Caco-2 (cell line): ENCODE results near the gene BCDIN3D. TPM values are rescaled to one million over a fixed set of nuclear protein-coding genes. Genes with fewer than 3 reads are reported as not detected.

Source experiments
- BruUV-seq: library from RNA; stranded (reverse); fragments of 400-500 nt; replicated peaks from 2 replicates; lab custom pipeline; 2021; lab: Mats Ljungman, UMichigan
- CTCF ChIA-PET: fragments of 300-600 bp; sonication (Branson Sonifier 250); formaldehyde crosslinking; loops from one replicate; lab custom pipeline; 2022; ENCODE audit warnings: antibody characterized with exemption; lab: Charles Lee
- POLR2A ChIA-PET: fragments of 300-600 bp; sonication (Branson Sonifier 250); formaldehyde crosslinking; loops from one replicate; lab custom pipeline; 2022; ENCODE audit warnings: antibody characterized with exemption; lab: Charles Lee
- DNase-seq, 2 experiments: peaks; one replicate each; pipeline versions ENCODE4 v3.0.0 to v3.0.0-alpha.2; 2020 to 2022
- H3K27me3 ChIP-seq: replicated peaks from 2 replicates; pipeline ENCODE4 v1.6.0; 2011; ENCODE audit warnings: low read length; ENCODE audit not compliant: control insufficient read depth, insufficient read depth
- H3K36me3 ChIP-seq: 2 replicates; pipeline ENCODE4 v1.5.1; 2011; ENCODE audit warnings: low read length; ENCODE audit not compliant: control insufficient read depth, insufficient read depth
- H3K4me1 ChIP-seq: fragments of 250-450 bp; sonication (Bioruptor Pico); 2 replicates; pipeline ENCODE4 v1.5.1; 2020; ENCODE audit warnings: mild to moderate bottlenecking
- H3K4me3 ChIP-seq: 2 replicates; pipeline ENCODE4 v1.5.1; 2011; ENCODE audit warnings: low read depth, mild to moderate bottlenecking, control low read depth, low read length
- H3K9me3 ChIP-seq: fragments of 250-450 bp; sonication (Bioruptor Pico); 2 replicates; pipeline ENCODE4 v1.5.1; 2020; ENCODE audit warnings: mild to moderate bottlenecking, moderate library complexity
- H3K27ac Mint-ChIP-seq: one replicate; pipeline ENCODE4 v1.8.0; 2022; ENCODE audit warnings: mixed read lengths; ENCODE audit not compliant: unreplicated experiment
- H3K27me3 Mint-ChIP-seq: one replicate; pipeline ENCODE4 v1.8.0; 2022; ENCODE audit warnings: mixed read lengths; ENCODE audit not compliant: insufficient read depth, unreplicated experiment
- H3K36me3 Mint-ChIP-seq: one replicate; pipeline ENCODE4 v1.8.0; 2022; ENCODE audit warnings: mild to moderate bottlenecking, mixed read lengths; ENCODE audit not compliant: insufficient read depth, unreplicated experiment
- H3K4me1 Mint-ChIP-seq: one replicate; pipeline ENCODE4 v1.8.0; 2022; ENCODE audit warnings: low read depth, mixed read lengths; ENCODE audit not compliant: unreplicated experiment
- H3K4me3 Mint-ChIP-seq: one replicate; pipeline ENCODE4 v1.8.0; 2022; ENCODE audit warnings: mild to moderate bottlenecking, moderate library complexity, mixed read lengths; ENCODE audit not compliant: unreplicated experiment
- H3K9me3 Mint-ChIP-seq: one replicate; pipeline ENCODE4 v1.8.0; 2022; ENCODE audit warnings: mixed read lengths; ENCODE audit not compliant: unreplicated experiment
- CTCF ChIP-seq, 2 experiments: fragments of 200-600 bp in 1 of 2; IDR thresholded peaks; 1 replicate in 1 of 2; 2 replicates in 1 of 2; pipeline versions ENCODE4 v1.5.1 to v1.8.0; 2011 to 2022; ENCODE audit warnings: antibody characterized with exemption in 1 of 2, control low read depth in 1 of 2, inconsistent platforms in 1 of 2, low read depth in 1 of 2, low read length in 1 of 2, mild to moderate bottlenecking in 1 of 2, moderate library complexity in 1 of 2; ENCODE audit not compliant: insufficient read depth in 1 of 2, severe bottlenecking in 1 of 2, unreplicated experiment in 1 of 2
- intact Hi-C: fragments of 100-400 bp; cut with micrococcal nuclease; formaldehyde crosslinking; loops from one replicate; pipeline ENCODE4 v1.10.0; 2022; ENCODE audit not compliant: unreplicated experiment
- total RNA-seq: library from RNA; stranded (reverse); gene quantifications from 2 replicates; pipeline ENCODE4 v1.2.3, GENCODE V29; 2022

BCDIN3D gene
- total RNA-seq, 1 experiment from 2014 or later: 6.6 TPM

DNA sequence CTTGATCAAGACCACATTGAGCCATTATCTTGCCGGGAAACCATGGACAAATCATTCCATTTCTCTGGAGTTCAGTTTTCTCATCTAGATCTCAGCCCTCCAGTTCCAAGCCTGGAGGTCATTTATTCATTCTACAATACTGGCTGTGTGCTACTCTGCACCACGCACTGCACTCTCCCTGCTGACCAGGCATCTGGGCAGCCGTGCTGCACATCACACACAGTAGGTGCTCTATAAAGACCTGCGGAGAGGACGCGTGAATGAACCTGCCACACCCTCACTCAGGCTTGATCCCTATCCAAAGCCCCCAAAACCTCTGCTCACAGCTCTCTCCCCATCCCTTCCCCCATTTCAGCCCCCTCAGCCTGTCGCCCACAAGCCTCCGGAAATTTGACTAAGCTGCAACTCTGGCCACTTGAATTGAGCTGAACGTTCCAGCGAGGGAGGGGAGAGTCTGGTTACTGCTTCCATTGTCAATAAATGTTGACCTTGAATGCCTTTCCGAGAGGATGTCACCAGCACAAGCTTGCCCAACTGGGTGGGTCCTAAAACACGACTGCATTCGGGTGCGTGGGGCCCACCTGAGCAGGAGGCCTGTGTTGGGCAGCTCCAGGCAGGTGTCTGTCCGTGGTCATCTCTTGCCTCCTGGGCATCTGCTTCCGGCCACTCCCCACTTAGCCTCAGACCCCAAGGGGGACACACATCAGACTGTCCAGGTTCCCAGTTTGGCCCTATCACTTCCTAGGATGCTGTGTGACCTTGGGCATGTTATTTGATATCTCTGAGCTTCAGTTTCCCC is 43.0 kb upstream of the BCDIN3D start:
- BruUV-seq: no TSS peak
- ChIA-PET CTCF (interaction anchor here (0.5 to 0.6 kb wide), 2 partner anchors 51 to 235 kb away, joined by 3 to 4 read pairs; no protein-coding TSS in a partner anchor), POLR2A (no interaction called here)
- DNase-seq: no peak
- intact Hi-C loops: no loop called here
- H3K4me3 Mint-ChIP-seq: no peak overlapping the region
- Histone ChIP-seq H3K4me3 (no peak overlapping the region), H3K36me3 (no peaks in the 10 kb centered on the region), H3K4me1 (peaks cover 15% of the 10 kb centered on the region), H3K27me3 (no peaks in the 10 kb centered on the region), H3K9me3 (no peaks in the 10 kb centered on the region)
- no peaks in the 10 kb centered on the region for H3K36me3 Mint-ChIP-seq
- H3K27ac Mint-ChIP-seq: no peak overlapping the region
- no peak for TF ChIP-seq CTCF (IDR thresholded peaks at IDR 0.05; ENCODE audit: insufficient read depth in 1 of 2, low read depth in 1 of 2, low read length in 1 of 2, severe bottlenecking in 1 of 2, unreplicated experiment in 1 of 2)
- no peaks in the 10 kb centered on the region for H3K27me3 Mint-ChIP-seq
- no peaks in the 10 kb centered on the region for H3K4me1 Mint-ChIP-seq
- H3K9me3 Mint-ChIP-seq: peaks cover under 1% of the 10 kb centered on the region

GRCh38 chr12:49885118-49885517 is 42.2 kb upstream of the BCDIN3D start:
- no peaks in the 10 kb centered on the region for H3K36me3 ChIP-seq
- H3K9me3 Mint-ChIP-seq: peaks cover 8% of the 10 kb centered on the region
- ChIA-PET POLR2A (no interaction called here), CTCF (no interaction called here)
- H3K4me3 ChIP-seq: no peak overlapping the region
- BruUV-seq: no TSS peak
- H3K36me3 Mint-ChIP-seq: no peaks in the 10 kb centered on the region
- no peaks in the 10 kb centered on the region for H3K4me1 Mint-ChIP-seq
- DNase-seq: no peak
- H3K27ac Mint-ChIP-seq: no peak overlapping the region
- H3K4me3 Mint-ChIP-seq: no peak overlapping the region
- intact Hi-C loops: no loop called here
- H3K27me3 Mint-ChIP-seq: no peaks in the 10 kb centered on the region
- H3K4me1 ChIP-seq: peaks cover 15% of the 10 kb centered on the region
- no peaks in the 10 kb centered on the region for H3K9me3 ChIP-seq
- H3K27me3 ChIP-seq: no peaks in the 10 kb centered on the region
- TF ChIP-seq CTCF (IDR thresholded peaks at IDR 0.05; ENCODE audit: insufficient read depth in 1 of 2, low read depth in 1 of 2, low read length in 1 of 2, severe bottlenecking in 1 of 2, unreplicated experiment in 1 of 2): no peak

DNA sequence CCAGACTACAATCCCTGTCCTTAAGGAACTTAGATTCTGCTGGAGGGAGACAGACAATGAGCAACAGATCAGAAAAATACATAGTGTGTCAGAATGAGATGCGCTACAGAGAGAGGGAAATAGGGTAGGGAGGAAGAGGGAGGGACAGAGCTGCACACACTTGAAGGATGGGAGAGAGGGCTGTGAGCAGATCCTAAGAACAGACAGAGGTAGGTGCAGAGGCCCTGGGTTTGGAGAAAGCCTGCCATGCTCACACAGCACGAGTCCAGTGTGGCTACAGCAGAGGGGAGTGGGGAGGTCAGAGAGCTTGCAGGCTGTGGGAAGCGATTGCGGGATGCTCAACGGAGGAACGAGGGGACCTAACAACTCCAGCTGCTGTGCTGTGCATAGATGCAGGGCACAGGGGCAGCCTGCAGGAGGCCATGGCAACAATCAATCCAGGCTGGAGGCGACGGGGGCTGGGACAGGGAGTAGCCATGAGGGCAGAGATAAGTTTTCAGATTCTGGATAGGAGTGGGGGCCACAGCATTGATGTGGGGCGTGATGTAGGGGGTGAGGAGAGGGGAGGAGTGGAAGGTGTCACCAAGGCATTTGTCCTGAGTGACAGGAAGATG is 40.1 kb upstream of the BCDIN3D start:
- no TSS peak for BruUV-seq
- H3K4me1 Mint-ChIP-seq: no peaks in the 10 kb centered on the region

More for the DNA sequence above, 40.1 kb upstream of the BCDIN3D start:
- H3K4me3 Mint-ChIP-seq: no peak overlapping the region
- peaks cover 30% of the 10 kb centered on the region for H3K9me3 Mint-ChIP-seq
- Histone ChIP-seq H3K36me3 (no peaks in the 10 kb centered on the region), H3K9me3 (no peaks in the 10 kb centered on the region), H3K4me3 (no peak overlapping the region), H3K4me1 (peaks cover 6% of the 10 kb centered on the region), H3K27me3 (no peaks in the 10 kb centered on the region)
- DNase-seq: no peak
- no peaks in the 10 kb centered on the region for H3K27me3 Mint-ChIP-seq
- ChIA-PET CTCF (interaction anchor here (1.0 kb wide), 1 partner anchor 187 kb away, joined by 3 read pairs; no protein-coding TSS in a partner anchor), POLR2A (interaction anchor here (0.5 kb wide), 1 partner anchor 125 kb away, joined by 4 read pairs; no protein-coding TSS in a partner anchor)
- intact Hi-C loops: no loop called here
- peaks cover 7% of the 10 kb centered on the region for H3K36me3 Mint-ChIP-seq
- H3K27ac Mint-ChIP-seq: no peak overlapping the region
- peak in 1 of 2 experiments; percentile 17 for TF ChIP-seq CTCF (IDR thresholded peaks at IDR 0.05; ENCODE audit: insufficient read depth in 1 of 2, low read depth in 1 of 2, low read length in 1 of 2, severe bottlenecking in 1 of 2, unreplicated experiment in 1 of 2)
